Measurements from ENCODE around the gene RAB3C. TPM values are rescaled to one million over a fixed set of nuclear protein-coding genes. Genes with fewer than 3 reads are reported as not detected.

RAB3C gene
- total RNA-seq, 2 donors from 2014 or later, result 2.3 to 45.2 TPM

GRCh38 chr5:58774937-58775336, 192.1 kb downstream of the RAB3C start:
- TF ChIP-seq POLR2A (IDR thresholded peaks at IDR 0.05) (no peak), CTCF (IDR thresholded peaks at IDR 0.05) (no peak)
- Histone ChIP-seq H3K36me3 (replicated peaks in 1 of 2; ENCODE audit: insufficient read depth in 1 of 2, low read depth in 2 of 2) (no peaks in the 10 kb centered on the region), H3K27ac (no peak overlapping the region), H3K27me3 (no peaks in the 10 kb centered on the region), H3K4me1 (peaks cover 31% of the 10 kb centered on the region), H3K9me3 (no peaks in the 10 kb centered on the region), H3K4me3 (no peak overlapping the region)
- DNase-seq (no peak), ATAC-seq (no peak)
- intact Hi-C loops (cut with DNase I), result no loop called here
- WGBS, 2 donors, result 87 to 93% methylated on average over 2 of the region's 2 CpGs

GRCh38 chr5:58775701-58776262, 192.9 kb downstream of the RAB3C start:
- Histone ChIP-seq H3K27me3 (no peaks in the 10 kb centered on the region), H3K9me3 (no peaks in the 10 kb centered on the region), H3K36me3 (replicated peaks in 1 of 2; ENCODE audit: insufficient read depth in 1 of 2, low read depth in 2 of 2) (no peaks in the 10 kb centered on the region), H3K27ac (no peak overlapping the region), H3K4me3 (no peak overlapping the region), H3K4me1 (peaks cover 31% of the 10 kb centered on the region)
- WGBS, 2 donors, result 93 to 94% methylated on average over 2 of the region's 2 CpGs
- DNase-seq, result no peak
- TF ChIP-seq CTCF (IDR thresholded peaks at IDR 0.05), result no peak
- no peak for TF ChIP-seq POLR2A (IDR thresholded peaks at IDR 0.05)
- intact Hi-C loops (cut with DNase I), result no loop called here
- ATAC-seq, result no peak

- H3K27me3 ChIP-seq, result no peaks in the 10 kb centered on the region
- H3K36me3 ChIP-seq (replicated peaks in 1 of 2; ENCODE audit: insufficient read depth in 1 of 2, low read depth in 2 of 2), result no peaks in the 10 kb centered on the region
- 89 to 96% methylated on average over 5 of the region's 5 CpGs for WGBS, 2 donors
- no peak overlapping the region for H3K27ac ChIP-seq
- H3K4me1 ChIP-seq, result peaks cover 28% of the 10 kb centered on the region
- no peaks in the 10 kb centered on the region for H3K9me3 ChIP-seq
- intact Hi-C loops (cut with DNase I), result no loop called here
- no peak overlapping the region for H3K4me3 ChIP-seq
- ATAC-seq (no peak), DNase-seq (no peak)
- TF ChIP-seq POLR2A (IDR thresholded peaks at IDR 0.05), result no peak
Measured at GRCh38 chr5:58776559-58776958, 193.7 kb downstream of the RAB3C start.

- Histone ChIP-seq H3K9me3 (no peaks in the 10 kb centered on the region), H3K27me3 (no peaks in the 10 kb centered on the region), H3K4me3 (no peak overlapping the region), H3K36me3 (replicated peaks in 1 of 2; ENCODE audit: insufficient read depth in 1 of 2, low read depth in 2 of 2) (no peaks in the 10 kb centered on the region), H3K27ac (no peak overlapping the region), H3K4me1 (peaks cover 5% of the 10 kb centered on the region)
- no peak for ATAC-seq
- 90 to 91% methylated on average over 3 of the region's 3 CpGs for WGBS, 2 donors
- no peak for DNase-seq
- intact Hi-C loops (cut with DNase I), result no loop called here
- no peak for TF ChIP-seq CTCF (IDR thresholded peaks at IDR 0.05)
- TF ChIP-seq POLR2A (IDR thresholded peaks at IDR 0.05), result no peak
Measured at GRCh38 chr5:58778888-58779287, 196.0 kb downstream of the RAB3C start.

- no peaks in the 10 kb centered on the region for H3K4me1 ChIP-seq
- DNase-seq (no peak), ATAC-seq (no peak)
- WGBS, 2 donors, result 70 to 75% methylated on average over 2 of the region's 2 CpGs
- TF ChIP-seq CTCF (IDR thresholded peaks at IDR 0.05) (no peak), POLR2A (IDR thresholded peaks at IDR 0.05) (no peak)
- intact Hi-C loops (cut with DNase I), result no loop called here
- no peak overlapping the region for H3K4me3 ChIP-seq
- no peaks in the 10 kb centered on the region for H3K36me3 ChIP-seq (replicated peaks in 1 of 2; ENCODE audit: insufficient read depth in 1 of 2, low read depth in 2 of 2)
- no peaks in the 10 kb centered on the region for H3K9me3 ChIP-seq
- no peaks in the 10 kb centered on the region for H3K27me3 ChIP-seq
- no peak overlapping the region for H3K27ac ChIP-seq
Measured at GRCh38 chr5:58786035-58786434, 203.2 kb downstream of the RAB3C start.

Data from body of pancreas (tissue), 4 donors.